ENCODE results near the gene COL23A1.
"Not testable (repeated sequence)": the region's sequence is repeated elsewhere in the genome, so short reads cannot be mapped to it uniquely, and the experiment has no call there.

Gene COL23A1

DNA sequence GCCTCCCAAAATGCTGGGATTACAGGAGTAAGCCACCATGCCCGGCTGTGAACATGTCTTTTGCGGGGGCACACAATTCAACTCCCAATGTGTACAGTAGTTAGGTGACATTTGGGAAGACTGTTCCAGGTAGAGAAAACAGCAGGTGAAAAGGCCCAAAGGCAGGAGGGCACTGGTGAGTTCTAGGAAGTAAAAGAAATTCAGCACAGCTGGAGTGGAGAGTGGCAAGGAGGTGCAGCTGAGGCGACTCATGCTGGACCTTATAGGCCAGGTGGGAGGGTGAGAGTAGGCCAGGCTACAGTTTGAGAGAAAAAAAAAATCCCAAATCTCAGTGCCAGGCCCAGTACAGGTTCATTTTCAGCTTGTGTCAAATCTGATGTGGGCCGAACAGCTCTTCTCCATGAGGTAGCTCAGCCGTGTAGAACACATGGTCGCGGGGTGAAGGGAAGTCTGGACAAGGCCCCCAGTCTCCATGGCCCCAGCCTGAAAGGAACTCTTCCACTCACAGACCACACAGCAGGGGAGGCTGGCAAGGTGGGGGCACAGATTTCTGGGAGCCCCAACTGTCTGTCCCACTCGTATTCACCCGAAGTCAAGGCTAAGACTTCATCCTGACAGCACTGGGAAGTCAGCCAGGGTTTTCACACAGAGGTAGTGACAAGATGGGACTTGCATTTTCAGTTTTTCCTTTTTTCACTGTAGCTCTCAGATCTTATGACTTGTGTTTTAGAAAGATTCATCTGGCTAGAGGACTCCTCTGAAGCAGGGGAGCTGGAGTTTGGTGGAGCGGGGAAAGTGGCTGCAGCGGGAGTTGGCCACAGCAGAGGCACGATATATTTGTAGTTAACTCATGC, 390.4 kb downstream of the COL23A1 start:
- no peak for DNase-seq

DNA sequence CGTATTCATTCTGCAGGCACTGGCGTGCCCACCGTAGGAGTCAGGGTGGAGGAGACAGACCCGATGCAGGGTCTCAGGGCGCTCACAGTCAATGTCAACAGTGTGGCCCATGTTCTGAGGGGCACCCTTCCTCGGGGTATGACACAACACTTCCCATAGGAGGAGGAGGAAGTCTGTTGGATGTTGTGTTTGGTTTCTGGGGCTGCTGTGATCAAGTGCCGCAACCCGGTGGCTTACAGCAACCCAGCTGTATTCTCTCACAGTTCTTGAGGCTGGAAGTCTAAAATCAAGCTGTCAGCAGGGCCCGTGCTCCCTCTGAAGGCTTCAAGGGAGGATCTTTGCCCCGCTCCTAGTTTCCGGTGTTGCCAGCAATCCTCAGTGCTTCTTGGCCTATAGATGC, 391.5 kb downstream of the COL23A1 start:
- no peak for DNase-seq

GRCh38 chr5:178198151-178198550, 392.0 kb downstream of the COL23A1 start:
- DNase-seq, result not testable (repeated sequence)

DNA sequence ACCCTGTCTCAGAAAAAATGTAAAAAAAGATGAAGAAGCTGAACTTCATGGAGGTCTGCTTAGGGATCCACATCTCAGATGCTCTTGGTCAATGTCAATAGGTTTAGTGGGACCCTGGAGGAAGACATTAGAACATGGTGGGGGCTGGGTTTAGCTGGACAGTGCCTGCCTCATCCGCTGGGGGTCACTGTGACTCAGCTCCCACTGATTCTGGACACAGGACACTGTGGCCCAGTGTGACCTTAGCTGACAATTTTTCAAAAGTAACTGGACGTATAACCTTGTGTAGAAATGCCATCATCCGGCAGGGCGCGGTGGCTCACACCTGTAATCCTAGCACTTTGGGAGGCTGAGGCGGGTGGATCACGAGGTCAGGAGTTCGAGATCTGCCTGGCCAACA, 393.2 kb downstream of the COL23A1 start:
- DNase-seq, result no peak

DNA sequence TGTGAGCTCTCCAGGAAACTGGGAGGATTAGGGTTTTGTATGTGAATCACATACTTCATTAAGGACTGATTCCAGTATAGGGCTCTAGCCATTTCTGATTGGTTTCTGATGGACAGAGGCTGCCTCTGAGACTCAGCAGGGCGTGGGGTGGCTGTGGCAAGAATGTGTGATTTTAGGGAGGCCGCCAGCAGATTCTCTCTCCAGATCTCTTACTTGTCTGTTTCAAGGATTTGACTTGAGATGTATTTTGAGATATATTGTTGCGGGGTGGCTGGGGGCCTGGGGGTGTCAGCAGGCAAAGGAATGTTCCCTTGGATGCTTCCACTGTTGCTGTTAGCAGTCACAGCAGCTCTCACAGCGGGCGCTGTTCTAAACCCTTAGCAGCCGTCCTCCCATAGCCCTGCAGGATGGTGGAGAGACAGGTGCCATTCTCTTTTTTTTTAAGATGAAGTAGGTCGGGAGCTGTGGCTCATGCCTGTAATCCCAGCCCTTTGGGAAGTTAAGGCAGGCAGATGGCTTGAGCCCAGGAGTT, 393.8 kb downstream of the COL23A1 start:
- no peak for DNase-seq

DNA sequence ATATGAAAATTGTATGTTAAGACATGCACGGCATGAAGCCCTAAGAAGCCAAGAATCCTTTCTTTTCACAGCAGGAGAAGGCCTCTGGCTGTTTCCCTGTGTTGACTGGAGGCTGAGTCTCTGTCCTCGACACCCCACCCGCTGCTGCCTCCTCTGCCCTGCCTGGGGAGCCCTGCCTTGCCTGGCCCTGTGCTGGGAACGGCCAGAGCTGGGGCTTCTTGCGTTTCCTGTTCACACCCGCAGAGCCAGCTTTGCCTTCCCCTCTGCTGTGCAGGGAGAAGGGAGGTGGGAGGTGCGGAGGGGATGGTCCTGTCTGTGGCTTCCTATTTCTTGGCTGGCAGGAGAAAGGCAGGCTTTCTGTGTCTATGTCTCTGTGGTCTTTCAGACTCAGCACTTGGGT, 396.2 kb downstream of the COL23A1 start:
- no peak for DNase-seq

DNA sequence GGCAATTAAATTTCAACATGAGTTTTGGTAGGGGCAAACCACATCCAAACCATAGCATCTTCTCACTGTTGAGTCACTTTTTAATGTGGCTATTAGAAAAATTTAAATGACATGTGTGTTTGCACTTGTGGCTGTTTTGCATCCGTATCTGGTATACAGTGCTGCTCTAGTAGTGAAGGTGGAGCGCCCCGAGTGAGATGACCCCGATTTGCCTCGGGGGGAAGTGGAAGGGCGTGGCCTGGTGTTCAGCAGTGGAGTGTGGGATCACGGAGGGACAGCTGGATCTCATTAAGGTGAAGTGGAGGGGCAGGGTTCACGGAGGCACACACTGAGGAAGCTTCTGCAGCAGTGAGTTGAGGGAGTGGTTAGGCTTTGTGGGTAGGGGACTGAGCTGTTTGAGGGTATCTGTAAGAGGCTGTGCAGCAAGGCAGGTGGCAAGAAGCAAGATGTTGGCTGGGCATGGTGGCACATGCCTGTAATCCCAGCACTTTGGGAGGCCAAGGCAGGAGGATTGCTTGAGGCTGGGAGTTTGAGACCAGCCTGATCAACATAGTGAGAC, 396.9 kb downstream of the COL23A1 start:
- no peak for DNase-seq

DNA sequence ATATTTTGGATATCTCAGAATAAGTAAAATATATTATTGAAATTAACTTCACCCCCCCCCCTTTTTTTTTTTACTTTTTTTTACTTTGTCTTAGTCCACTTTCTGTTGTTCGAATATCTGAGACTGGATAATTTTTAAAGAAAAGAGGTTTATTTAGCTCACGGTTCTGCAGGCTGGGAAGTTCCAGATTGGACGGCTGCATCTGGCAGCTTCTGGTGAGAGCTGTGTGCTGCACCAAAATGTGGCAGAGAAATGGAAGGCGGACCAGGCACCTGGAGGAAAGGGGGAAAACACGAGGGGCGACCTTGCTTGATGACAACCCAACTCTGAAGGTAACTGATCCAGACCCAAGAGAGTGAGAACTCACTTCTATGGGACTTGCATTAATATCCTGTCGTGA, 397.4 kb downstream of the COL23A1 start:
- DNase-seq, result no peak

DNA sequence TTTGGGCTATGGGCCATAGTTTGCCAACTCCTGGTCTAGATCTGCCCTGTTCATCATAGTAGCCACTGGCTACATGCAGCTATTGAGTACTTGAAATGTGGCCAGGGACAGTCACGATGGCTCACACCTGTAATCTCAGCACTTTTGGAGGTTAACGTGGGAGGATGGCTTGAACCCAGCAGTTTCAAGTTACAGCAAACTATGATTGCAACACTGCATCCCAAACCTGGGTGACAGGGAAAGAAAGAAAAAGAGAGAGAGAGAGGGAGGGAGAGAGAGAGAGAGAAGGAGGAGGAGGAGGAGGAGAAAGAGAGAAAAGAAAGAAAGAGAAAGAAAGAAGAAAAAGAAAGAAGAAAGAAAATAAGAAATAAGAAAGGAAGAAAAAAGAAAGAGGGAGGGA, 397.9 kb downstream of the COL23A1 start:
- DNase-seq, result no peak

GRCh38 chr5:178191661-178192060, 398.5 kb downstream of the COL23A1 start:
- no peak for DNase-seq

DNA sequence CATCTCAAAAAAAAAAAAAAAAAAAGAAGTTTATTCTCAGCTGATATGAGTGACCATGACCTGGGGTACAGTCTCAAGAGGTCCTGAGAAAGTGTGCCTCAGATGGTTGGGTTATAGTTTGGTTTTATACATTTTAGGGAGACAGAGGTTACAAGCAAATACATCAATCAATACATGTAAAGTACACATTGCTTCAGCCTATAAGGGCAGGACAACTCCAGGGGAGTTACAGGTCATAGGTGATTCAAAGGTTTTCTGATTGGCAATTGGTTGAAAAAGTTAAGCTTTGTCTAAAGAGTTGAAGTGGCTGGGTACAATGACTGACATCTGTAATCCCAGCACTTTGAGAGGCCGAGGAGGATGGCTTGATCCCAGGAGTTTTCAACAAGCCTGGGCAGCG, 400.8 kb downstream of the COL23A1 start:
- no peak for DNase-seq

Data from NCI-H2107 (cell line).